Activated naive CD4-positive, alpha-beta T cell treated with anti-CD3 and anti-CD28 coated beads, Interleukin-2, amount 50 U/mL, for 24 hours (primary cell): ENCODE results near the gene ACER3.
A peak's percentile ranks its signal among the peaks of the same experiment; 100 is the strongest.
"Not testable (repeated sequence)": the region's sequence is repeated elsewhere in the genome, so short reads cannot be mapped to it uniquely, and the experiment has no call there.

Experiments used
- H3K27ac Mint-ChIP-seq: one replicate; pipeline ENCODE4 v1.8.0; 2021; ENCODE audit warnings: mild to moderate bottlenecking, mixed read lengths
- H3K27me3 Mint-ChIP-seq: one replicate; pipeline ENCODE4 v1.8.0; 2021; ENCODE audit warnings: mixed read lengths
- H3K36me3 Mint-ChIP-seq: one replicate; pipeline ENCODE4 v1.8.0; 2021; ENCODE audit warnings: mixed read lengths
- H3K4me1 Mint-ChIP-seq: one replicate; pipeline ENCODE4 v1.8.0; 2021; ENCODE audit warnings: mixed read lengths
- H3K4me3 Mint-ChIP-seq: one replicate; pipeline ENCODE4 v1.8.0; 2021; ENCODE audit warnings: mild to moderate bottlenecking, mixed read lengths
- H3K9me3 Mint-ChIP-seq: one replicate; pipeline ENCODE4 v1.8.0; 2021; ENCODE audit warnings: mixed read lengths

ACER3 gene

GRCh38 chr11:76860539-76861475, at the start of gene ACER3:
Gene ACER3 (plus strand): TSS chr11:76860918. CDS start chr11:76860977, 59 bp downstream.
- no peaks in the 10 kb centered on the region for H3K27me3 Mint-ChIP-seq
- peaks cover 2% of the 10 kb centered on the region for H3K36me3 Mint-ChIP-seq
- peaks cover 19% of the 10 kb centered on the region for H3K4me1 Mint-ChIP-seq
- H3K9me3 Mint-ChIP-seq = no peaks in the 10 kb centered on the region
- H3K4me3 Mint-ChIP-seq = peak within 1 kb of the TSS; percentile 93
- H3K27ac Mint-ChIP-seq = peak within 1 kb of the TSS; percentile 83

GRCh38 chr11:76811259-76811658, 49.5 kb upstream of the ACER3 start:
- peaks cover 2% of the 10 kb centered on the region for H3K36me3 Mint-ChIP-seq
- no peak overlapping the region for H3K27ac Mint-ChIP-seq
- peaks cover 5% of the 10 kb centered on the region for H3K9me3 Mint-ChIP-seq
- H3K4me3 Mint-ChIP-seq = no peak overlapping the region
- peaks cover 5% of the 10 kb centered on the region for H3K4me1 Mint-ChIP-seq
- peaks cover 2% of the 10 kb centered on the region for H3K27me3 Mint-ChIP-seq

- peaks cover 2% of the 10 kb centered on the region for H3K36me3 Mint-ChIP-seq
- peaks cover 5% of the 10 kb centered on the region for H3K4me1 Mint-ChIP-seq
- no peak overlapping the region for H3K27ac Mint-ChIP-seq
- H3K9me3 Mint-ChIP-seq = peaks cover 16% of the 10 kb centered on the region
- peaks cover 3% of the 10 kb centered on the region for H3K27me3 Mint-ChIP-seq
- no peak overlapping the region for H3K4me3 Mint-ChIP-seq
Measured at GRCh38 chr11:76814414-76814813, 46.3 kb upstream of the ACER3 start.

- H3K36me3 Mint-ChIP-seq, H3K27me3 Mint-ChIP-seq, H3K4me3 Mint-ChIP-seq, H3K4me1 Mint-ChIP-seq, H3K27ac Mint-ChIP-seq: not testable (repeated sequence)
- peaks cover 16% of the 10 kb centered on the region for H3K9me3 Mint-ChIP-seq
Measured at GRCh38 chr11:76815678-76816077, 45.0 kb upstream of the ACER3 start.

- H3K27me3 Mint-ChIP-seq = peaks cover 6% of the 10 kb centered on the region
- no peak overlapping the region for H3K27ac Mint-ChIP-seq
- H3K4me3 Mint-ChIP-seq = no peak overlapping the region
- H3K9me3 Mint-ChIP-seq = peaks cover 16% of the 10 kb centered on the region
- peaks cover 5% of the 10 kb centered on the region for H3K4me1 Mint-ChIP-seq
- peaks cover 2% of the 10 kb centered on the region for H3K36me3 Mint-ChIP-seq
Measured at GRCh38 chr11:76820184-76820566, 40.5 kb upstream of the ACER3 start.

GRCh38 chr11:76821396-76821795, 39.3 kb upstream of the ACER3 start:
- not testable (repeated sequence) for H3K9me3 Mint-ChIP-seq, H3K27me3 Mint-ChIP-seq, H3K36me3 Mint-ChIP-seq, H3K4me1 Mint-ChIP-seq, H3K27ac Mint-ChIP-seq, H3K4me3 Mint-ChIP-seq

- H3K4me3 Mint-ChIP-seq = no peak overlapping the region
- H3K4me1 Mint-ChIP-seq = peaks cover 5% of the 10 kb centered on the region
- no peaks in the 10 kb centered on the region for H3K36me3 Mint-ChIP-seq
- H3K27me3 Mint-ChIP-seq = peaks cover 6% of the 10 kb centered on the region
- no peaks in the 10 kb centered on the region for H3K9me3 Mint-ChIP-seq
- no peak overlapping the region for H3K27ac Mint-ChIP-seq
Measured at GRCh38 chr11:76822406-76822805, 38.3 kb upstream of the ACER3 start.

GRCh38 chr11:76823481-76824028, 37.2 kb upstream of the ACER3 start:
- H3K27me3 Mint-ChIP-seq = peaks cover 4% of the 10 kb centered on the region
- no peaks in the 10 kb centered on the region for H3K9me3 Mint-ChIP-seq
- no peak overlapping the region for H3K4me3 Mint-ChIP-seq
- H3K36me3 Mint-ChIP-seq = no peaks in the 10 kb centered on the region
- no peak overlapping the region for H3K27ac Mint-ChIP-seq
- H3K4me1 Mint-ChIP-seq = peaks cover 5% of the 10 kb centered on the region

- no peaks in the 10 kb centered on the region for H3K9me3 Mint-ChIP-seq
- H3K27ac Mint-ChIP-seq = no peak overlapping the region
- no peak overlapping the region for H3K4me3 Mint-ChIP-seq
- H3K4me1 Mint-ChIP-seq = peaks cover 5% of the 10 kb centered on the region
- H3K36me3 Mint-ChIP-seq = no peaks in the 10 kb centered on the region
- H3K27me3 Mint-ChIP-seq = peaks cover 4% of the 10 kb centered on the region
Measured at GRCh38 chr11:76824083-76824939, 36.4 kb upstream of the ACER3 start.

GRCh38 chr11:76824980-76825725, 35.6 kb upstream of the ACER3 start:
- no peaks in the 10 kb centered on the region for H3K9me3 Mint-ChIP-seq
- H3K27ac Mint-ChIP-seq = no peak overlapping the region
- no peak overlapping the region for H3K4me3 Mint-ChIP-seq
- H3K36me3 Mint-ChIP-seq = no peaks in the 10 kb centered on the region
- H3K27me3 Mint-ChIP-seq = no peaks in the 10 kb centered on the region
- H3K4me1 Mint-ChIP-seq = peaks cover 5% of the 10 kb centered on the region

- Mint-ChIP-seq H3K4me1 (peaks cover 5% of the 10 kb centered on the region), H3K27ac (no peak overlapping the region), H3K4me3 (no peak overlapping the region), H3K36me3 (no peaks in the 10 kb centered on the region), H3K27me3 (no peaks in the 10 kb centered on the region), H3K9me3 (no peaks in the 10 kb centered on the region)
Measured at GRCh38 chr11:76825726-76826396, 34.9 kb upstream of the ACER3 start.

GRCh38 chr11:76826508-76826907, 34.2 kb upstream of the ACER3 start:
- H3K9me3 Mint-ChIP-seq = not testable (repeated sequence)

GRCh38 chr11:76827005-76827404, 33.7 kb upstream of the ACER3 start:
- H3K27ac Mint-ChIP-seq, H3K4me1 Mint-ChIP-seq, H3K27me3 Mint-ChIP-seq, H3K9me3 Mint-ChIP-seq, H3K4me3 Mint-ChIP-seq, H3K36me3 Mint-ChIP-seq: not testable (repeated sequence)

More at GRCh38 chr11:76826508-76826907, 34.2 kb upstream of the ACER3 start:
- not testable (repeated sequence) for H3K4me1 Mint-ChIP-seq, H3K27ac Mint-ChIP-seq, H3K27me3 Mint-ChIP-seq, H3K4me3 Mint-ChIP-seq, H3K36me3 Mint-ChIP-seq

- H3K27me3 Mint-ChIP-seq = peaks cover 4% of the 10 kb centered on the region
- no peak overlapping the region for H3K4me3 Mint-ChIP-seq
- H3K36me3 Mint-ChIP-seq = no peaks in the 10 kb centered on the region
- H3K9me3 Mint-ChIP-seq = no peaks in the 10 kb centered on the region
- H3K4me1 Mint-ChIP-seq = no peaks in the 10 kb centered on the region
- H3K27ac Mint-ChIP-seq = no peak overlapping the region
Measured at GRCh38 chr11:76830639-76831327, 29.9 kb upstream of the ACER3 start.
